Peyer's patch (tissue), 4 donors: ENCODE results near the gene CHAC1. TPM values are rescaled to one million over a fixed set of nuclear protein-coding genes. Genes with fewer than 3 reads are reported as not detected.

Experiments used
- DNase-seq, 3 donors: peaks; one replicate each; pipeline ENCODE4 v3.0.0-alpha.2; 2017 to 2019
- H3K27ac ChIP-seq, 4 donors: fragments of 200-600 bp; sonication (generic); one replicate each; pipeline ENCODE4 v1.5.1; 2016 to 2019
- H3K27me3 ChIP-seq, 2 donors: fragments of 200-600 bp; sonication (generic); one replicate each; pipeline ENCODE4 v1.5.1; 2019
- H3K36me3 ChIP-seq, 3 donors: fragments of 200-600 bp; sonication (generic); one replicate each; pipeline ENCODE4 v1.5.1; 2016 to 2019
- H3K4me1 ChIP-seq, 4 donors: fragments of 200-600 bp; sonication (generic); one replicate each; pipeline ENCODE4 v1.5.1; 2016 to 2019
- H3K4me3 ChIP-seq, 4 donors: fragments of 200-600 bp; sonication (generic); 1 replicate in 3 of 4; 2 replicates in 1 of 4; pipeline ENCODE4 v1.5.1; 2016 to 2019; ENCODE audit warnings: mild to moderate bottlenecking in 1 of 4
- H3K9me3 ChIP-seq, 4 donors: fragments of 200-600 bp; sonication (generic); one replicate each; pipeline ENCODE4 v1.5.1; 2016 to 2019; ENCODE audit warnings: mild to moderate bottlenecking in 1 of 4
- CTCF ChIP-seq, 6 experiments: fragments of 450-650 bp in 4 of 6; fragments of 200-600 bp in 2 of 6; sonication (generic) in 1 of 6; IDR thresholded peaks; one replicate each; pipeline ENCODE4 v1.5.1; 2017 to 2019; ENCODE audit warnings: antibody characterized with exemption in 6 of 6, mild to moderate bottlenecking in 3 of 6, moderate library complexity in 1 of 6
- POLR2A ChIP-seq, 2 donors: fragments of 450-650 bp; IDR thresholded peaks; one replicate each; pipeline ENCODE4 v1.5.1; 2017; ENCODE audit warnings: antibody characterized with exemption in 2 of 2, mild to moderate bottlenecking in 2 of 2, moderate library complexity in 2 of 2
- total RNA-seq, 4 donors: library from RNA; depleted of rRNA; stranded (reverse); fragments of >200 nt; gene quantifications; one replicate each; pipeline ENCODE4 v1.1.0, GENCODE V29; 2016

CHAC1 gene
- total RNA-seq, 4 donors from 2014 or later, result 2.4 TPM; not detected in 3

DNA sequence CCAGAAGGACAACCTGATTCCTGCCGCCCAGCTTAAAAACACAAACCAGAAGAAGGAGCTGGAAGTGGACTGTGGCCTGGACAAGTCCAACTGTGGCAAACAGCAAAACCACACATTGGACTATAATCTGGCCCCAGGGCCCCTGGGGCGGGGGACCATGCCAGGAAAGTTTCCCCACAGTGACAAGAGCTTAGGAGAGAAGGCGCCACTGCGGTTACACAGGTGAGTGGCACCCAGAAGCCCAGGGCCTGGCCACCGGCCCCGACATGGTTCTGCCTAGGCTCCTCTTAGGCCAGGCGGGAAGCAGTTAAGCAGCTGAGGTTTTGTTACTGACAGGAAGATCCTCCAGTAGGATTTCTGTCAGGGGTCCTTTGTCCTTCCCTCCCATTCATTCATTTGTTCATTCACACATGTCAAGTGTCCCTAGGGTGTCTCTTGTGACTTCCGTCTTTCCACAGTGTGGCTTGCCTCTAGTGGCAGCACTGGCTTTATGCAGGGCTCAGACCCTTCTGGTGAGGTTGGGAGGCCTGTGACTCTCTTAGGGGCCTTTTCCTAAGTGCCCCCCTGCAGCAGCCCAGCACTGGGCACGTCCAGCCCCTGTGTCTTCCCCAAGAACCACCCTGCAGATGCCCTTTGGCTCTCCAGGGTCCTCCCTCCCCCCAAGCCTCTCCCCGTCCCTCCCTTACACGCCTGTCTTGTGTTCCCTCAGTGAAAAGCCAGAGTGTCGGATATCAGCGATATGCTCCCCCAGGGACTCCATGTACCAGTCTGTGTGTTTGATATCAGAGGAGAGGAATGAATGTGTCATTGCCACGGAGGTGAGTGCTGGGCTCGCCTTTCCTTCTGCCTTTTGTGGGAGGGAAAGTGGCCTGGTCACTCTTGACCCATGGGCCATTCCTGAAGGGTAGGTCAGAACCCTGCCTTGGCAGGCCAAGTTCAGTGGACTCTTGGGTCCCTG is 16.3 kb upstream of the CHAC1 start:
- H3K27ac ChIP-seq, result peak overlapping the region in 1 of 4 donors; percentile 25
- H3K27me3 ChIP-seq, result no peaks in the 10 kb centered on the region
- H3K36me3 ChIP-seq, result peaks cover 0 to 36% (median 0%) of the 10 kb centered on the region in 3 donors
- H3K4me3 ChIP-seq, result no peak overlapping the region
- TF ChIP-seq CTCF (IDR thresholded peaks at IDR 0.05), result no peak
- TF ChIP-seq POLR2A (IDR thresholded peaks at IDR 0.05), result no peak
- H3K9me3 ChIP-seq, result no peaks in the 10 kb centered on the region
- H3K4me1 ChIP-seq, result peaks cover 0 to 30% (median 3%) of the 10 kb centered on the region in 4 donors
- no peak for DNase-seq

DNA sequence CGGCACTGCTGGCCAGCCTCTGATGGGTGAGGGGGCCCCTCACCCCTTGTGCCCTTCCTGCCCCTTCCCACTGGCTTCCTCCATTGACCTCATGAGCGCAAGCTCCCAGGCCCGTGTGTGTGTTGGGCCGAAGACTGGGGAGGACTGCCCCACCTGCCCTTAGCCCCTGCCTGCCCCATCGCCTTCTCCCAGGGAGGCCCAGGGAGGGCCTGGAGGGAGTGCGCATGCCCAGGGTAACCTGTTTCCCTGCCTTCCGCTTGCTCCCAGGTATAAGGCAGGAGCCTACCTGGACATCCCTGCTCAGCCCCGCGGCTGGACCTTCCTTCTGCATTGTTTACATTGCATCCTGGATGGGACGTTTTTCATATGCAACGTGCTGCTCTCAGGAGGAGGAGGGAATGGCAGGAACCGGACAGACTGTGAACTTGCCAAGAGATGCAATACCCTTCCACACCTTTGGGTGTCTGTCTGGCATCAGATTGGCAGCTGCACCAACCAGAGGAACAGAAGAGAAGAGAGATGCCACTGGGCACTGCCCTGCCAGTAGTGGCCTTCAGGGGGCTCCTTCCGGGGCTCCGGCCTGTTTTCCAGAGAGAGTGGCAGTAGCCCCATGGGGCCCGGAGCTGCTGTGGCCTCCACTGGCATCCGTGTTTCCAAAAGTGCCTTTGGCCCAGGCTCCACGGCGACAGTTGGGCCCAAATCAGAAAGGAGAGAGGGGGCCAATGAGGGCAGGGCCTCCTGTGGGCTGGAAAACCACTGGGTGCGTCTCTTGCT is 15.3 kb upstream of the CHAC1 start:
- H3K27ac ChIP-seq, result peak overlapping the region in 1 of 4 donors; percentile 7
- H3K9me3 ChIP-seq, result no peaks in the 10 kb centered on the region
- no peak for DNase-seq
- peaks cover 0 to 36% (median 0%) of the 10 kb centered on the region in 3 donors for H3K36me3 ChIP-seq
- H3K27me3 ChIP-seq, result no peaks in the 10 kb centered on the region
- peaks cover 0 to 30% (median 9%) of the 10 kb centered on the region in 4 donors for H3K4me1 ChIP-seq
- H3K4me3 ChIP-seq, result no peak overlapping the region
- TF ChIP-seq CTCF (IDR thresholded peaks at IDR 0.05), result peak in 4 of 6 experiments; percentile 8 to 57 (median 52)
- TF ChIP-seq POLR2A (IDR thresholded peaks at IDR 0.05), result no peak

DNA sequence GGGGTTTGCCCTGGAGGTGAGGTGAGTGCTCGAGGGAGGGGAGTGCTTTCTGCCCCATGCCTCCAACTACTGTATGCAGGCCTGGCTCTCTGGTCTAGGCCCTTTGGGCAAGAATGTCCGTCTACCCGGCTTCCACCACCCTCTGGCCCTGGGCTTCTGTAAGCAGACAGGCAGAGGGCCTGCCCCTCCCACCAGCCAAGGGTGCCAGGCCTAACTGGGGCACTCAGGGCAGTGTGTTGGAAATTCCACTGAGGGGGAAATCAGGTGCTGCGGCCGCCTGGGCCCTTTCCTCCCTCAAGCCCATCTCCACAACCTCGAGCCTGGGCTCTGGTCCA is 14.8 kb upstream of the CHAC1 start:
- TF ChIP-seq POLR2A (IDR thresholded peaks at IDR 0.05) (no peak), CTCF (IDR thresholded peaks at IDR 0.05) (no peak)
- H3K4me1 ChIP-seq, result peaks cover 0 to 33% (median 12%) of the 10 kb centered on the region in 4 donors
- H3K36me3 ChIP-seq, result peaks cover 0 to 36% (median 0%) of the 10 kb centered on the region in 3 donors
- H3K9me3 ChIP-seq, result no peaks in the 10 kb centered on the region
- DNase-seq, result no peak
- H3K27ac ChIP-seq, result no peak overlapping the region
- no peaks in the 10 kb centered on the region for H3K27me3 ChIP-seq
- H3K4me3 ChIP-seq, result no peak overlapping the region

DNA sequence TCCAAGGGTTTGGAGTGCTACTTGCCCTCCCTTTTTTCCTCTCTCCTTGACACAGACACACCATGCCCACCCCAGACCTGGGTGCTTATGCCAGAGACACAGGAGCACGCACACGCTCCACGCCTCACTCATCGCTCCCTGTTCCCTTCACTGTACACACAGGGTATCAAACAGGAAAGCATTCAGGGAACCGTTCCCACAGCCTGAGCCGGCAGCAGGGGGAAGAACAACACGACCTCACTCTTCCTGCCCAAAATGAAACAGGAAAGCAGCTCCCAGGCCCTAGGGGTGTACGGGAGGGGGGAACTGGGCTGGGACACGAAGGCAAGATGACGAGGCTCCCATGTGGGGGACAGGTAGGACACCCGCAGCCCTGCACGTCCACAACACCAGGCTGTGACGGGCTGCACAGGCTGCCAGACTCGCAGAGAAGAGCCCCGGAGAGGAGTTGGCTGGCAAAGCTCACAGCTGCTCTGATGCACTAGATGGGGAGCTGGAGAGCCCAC is 12.9 kb upstream of the CHAC1 start:
- Histone ChIP-seq H3K27me3 (no peaks in the 10 kb centered on the region), H3K4me1 (peaks cover 0 to 33% (median 12%) of the 10 kb centered on the region in 4 donors), H3K4me3 (no peak overlapping the region), H3K27ac (peak overlapping the region; percentile 79 to 94 (median 80)), H3K36me3 (peaks cover 0 to 24% (median 0%) of the 10 kb centered on the region in 3 donors), H3K9me3 (no peaks in the 10 kb centered on the region)
- no peak for DNase-seq
- TF ChIP-seq CTCF (IDR thresholded peaks at IDR 0.05) (no peak), POLR2A (IDR thresholded peaks at IDR 0.05) (no peak)

GRCh38 chr15:40941068-40941527 is 12.2 kb upstream of the CHAC1 start:
- no peak for TF ChIP-seq POLR2A (IDR thresholded peaks at IDR 0.05)
- no peak for TF ChIP-seq CTCF (IDR thresholded peaks at IDR 0.05)
- Histone ChIP-seq H3K36me3 (peaks cover 0 to 19% (median 0%) of the 10 kb centered on the region in 3 donors), H3K9me3 (no peaks in the 10 kb centered on the region), H3K27me3 (no peaks in the 10 kb centered on the region), H3K27ac (peak overlapping the region; percentile 79 to 94 (median 80)), H3K4me1 (peaks cover 0 to 33% (median 12%) of the 10 kb centered on the region in 4 donors), H3K4me3 (peak overlapping the region; percentile 53 to 81 (median 60))
- DNase-seq, result no peak
